GM18505 (cell line): ENCODE measurements around the gene UBR3.

Source experiments
- ATAC-seq: cut with Tn5 transposase; IDR thresholded peaks from one replicate; pipeline ENCODE4 v1.9.1; 2021; ENCODE audit not compliant: unreplicated experiment
- POLR2A ChIP-seq: IDR thresholded peaks from 4 replicates; pipeline ENCODE4 v1.6.1; 2011; ENCODE audit warnings: borderline replicate concordance; ENCODE audit not compliant: insufficient read depth, insufficient read length; ENCODE audit errors: extremely low read depth

Gene UBR3

GRCh38 chr2:169975221-169975620 lies 148.0 kb downstream of the UBR3 start:
- TF ChIP-seq POLR2A = no peak
- no peak for ATAC-seq

GRCh38 chr2:169976335-169976851 lies 149.1 kb downstream of the UBR3 start:
- TF ChIP-seq POLR2A = no peak
- ATAC-seq = no peak

- TF ChIP-seq POLR2A = no peak
- ATAC-seq = no peak
Measured at GRCh38 chr2:169977530-169977929, 150.3 kb downstream of the UBR3 start.

- TF ChIP-seq POLR2A = no peak
- ATAC-seq = no peak
Measured at GRCh38 chr2:169978402-169979017, 151.3 kb downstream of the UBR3 start.

GRCh38 chr2:169979025-169979424 lies 151.8 kb downstream of the UBR3 start:
- TF ChIP-seq POLR2A = no peak
- no peak for ATAC-seq

GRCh38 chr2:169980001-169980400 lies 152.7 kb downstream of the UBR3 start:
- no peak for TF ChIP-seq POLR2A
- no peak for ATAC-seq

- no peak for TF ChIP-seq POLR2A
- no peak for ATAC-seq
Measured at GRCh38 chr2:169980643-169981042, 153.4 kb downstream of the UBR3 start.

- no peak for ATAC-seq
- no peak for TF ChIP-seq POLR2A
Measured at GRCh38 chr2:169982929-169983328, 155.7 kb downstream of the UBR3 start.

- TF ChIP-seq POLR2A = no peak
- no peak for ATAC-seq
Measured at GRCh38 chr2:169983506-169983905, 156.3 kb downstream of the UBR3 start.

- no peak for TF ChIP-seq POLR2A
- ATAC-seq = no peak
Measured at GRCh38 chr2:169984145-169984544, 156.9 kb downstream of the UBR3 start.

- no peak for ATAC-seq
- no peak for TF ChIP-seq POLR2A
Measured at GRCh38 chr2:169994752-169995151, 167.5 kb downstream of the UBR3 start.

GRCh38 chr2:169997140-169997887 lies 170.1 kb downstream of the UBR3 start:
- ATAC-seq = no peak
- TF ChIP-seq POLR2A = no peak

GRCh38 chr2:169999054-169999453 lies 171.8 kb downstream of the UBR3 start:
- ATAC-seq = no peak
- TF ChIP-seq POLR2A = no peak

GRCh38 chr2:170002096-170002495 lies 174.8 kb downstream of the UBR3 start:
- no peak for TF ChIP-seq POLR2A
- ATAC-seq = no peak
